HEK293 (cell line): ENCODE data around the gene UBE2C.
A peak's percentile ranks its signal among the peaks of the same experiment; 100 is the strongest.
"Not testable (repeated sequence)": the region's sequence is repeated elsewhere in the genome, so short reads cannot be mapped to it uniquely, and the experiment has no call there.

Experiments
- CTCF ChIA-PET: fragments of 350-600 bp; formaldehyde crosslinking; extraction: SDS; loops from one replicate; lab custom pipeline; 2021; ENCODE audit warnings: antibody characterized with exemption; lab: Yijun Ruan, JAX
- POLR2A ChIA-PET: fragments of 300-600 bp; formaldehyde crosslinking; extraction: SDS; loops from one replicate; lab custom pipeline; 2020; ENCODE audit warnings: antibody characterized with exemption, inconsistent platforms; lab: Yijun Ruan, JAX
- H3K27ac ChIP-seq: fragments of 200-500 bp; sonication (Bioruptor generic); 2 replicates; pipeline ENCODE4 v1.5.1; 2014; ENCODE audit warnings: low read depth, low read length, control low read depth, inconsistent platforms; ENCODE audit errors: extremely low read depth
- H3K36me3 ChIP-seq, 2 experiments: fragments of 200-500 bp in 1 of 2; sonication (Bioruptor generic) in 1 of 2; 1 replicate in 1 of 2; 2 replicates in 1 of 2; pipeline ENCODE4 v1.5.1; 2014 to 2017; ENCODE audit warnings: inconsistent platforms in 2 of 2, low read length in 2 of 2; ENCODE audit not compliant: control insufficient read depth in 2 of 2, insufficient read depth in 1 of 2
- H3K4me1 ChIP-seq: fragments of 200-500 bp; sonication (Bioruptor generic); 2 replicates; pipeline ENCODE4 v1.5.1; 2014; ENCODE audit warnings: mild to moderate bottlenecking, low read length, inconsistent platforms; ENCODE audit not compliant: control insufficient read depth, insufficient read depth
- H3K4me3 ChIP-seq: 2 replicates; pipeline ENCODE4 v1.5.1; 2011; ENCODE audit warnings: low read depth, mild to moderate bottlenecking, control low read depth, low read length, moderate library complexity
- H3K9me3 ChIP-seq: fragments of 200-500 bp; sonication (Bioruptor generic); 2 replicates; pipeline ENCODE4 v1.5.1; 2014; ENCODE audit warnings: low read depth, low read length, inconsistent platforms; ENCODE audit not compliant: control insufficient read depth, insufficient read depth
- GFI1B ChIP-seq: fragments of 450-650 bp; formaldehyde crosslinking; IDR thresholded peaks from 2 replicates; pipeline ENCODE4 v1.5.1; 2016; ENCODE audit warnings: missing biosample characterization, missing genetic modification characterization
- GLI4 ChIP-seq: fragments of 450-650 bp; formaldehyde crosslinking; IDR thresholded peaks from 2 replicates; pipeline ENCODE4 v1.5.1; 2016; ENCODE audit warnings: missing biosample characterization, missing genetic modification characterization
- KLF1 ChIP-seq: fragments of 450-650 bp; formaldehyde crosslinking; IDR thresholded peaks from 2 replicates; pipeline ENCODE4 v1.5.1; 2016; ENCODE audit warnings: missing biosample characterization, missing genetic modification characterization
- PRDM2 ChIP-seq: fragments of 450-650 bp; formaldehyde crosslinking; IDR thresholded peaks from 2 replicates; pipeline ENCODE4 v1.5.1; 2016; ENCODE audit warnings: missing biosample characterization, missing genetic modification characterization, borderline replicate concordance
- SCRT1 ChIP-seq: fragments of 450-650 bp; formaldehyde crosslinking; IDR thresholded peaks from 2 replicates; pipeline ENCODE4 v1.5.1; 2016; ENCODE audit warnings: missing biosample characterization, missing genetic modification characterization, borderline replicate concordance
- SCRT2 ChIP-seq: fragments of 450-650 bp; formaldehyde crosslinking; IDR thresholded peaks from 2 replicates; pipeline ENCODE4 v1.5.1; 2016; ENCODE audit warnings: missing biosample characterization, missing genetic modification characterization
- SETDB1 ChIP-seq: IDR thresholded peaks from one replicate; pipeline ENCODE4 v1.6.1; 2017; ENCODE audit warnings: mild to moderate bottlenecking, low read length, moderate library complexity, mixed read lengths; ENCODE audit not compliant: insufficient read length
- SP3 ChIP-seq: fragments of 450-650 bp; formaldehyde crosslinking; IDR thresholded peaks from 2 replicates; pipeline ENCODE4 v1.5.1; 2016; ENCODE audit warnings: missing biosample characterization, missing genetic modification characterization
- SP7 ChIP-seq: fragments of 450-650 bp; formaldehyde crosslinking; IDR thresholded peaks from 2 replicates; pipeline ENCODE4 v1.5.1; 2016; ENCODE audit warnings: missing biosample characterization, missing genetic modification characterization
- ZBTB21 ChIP-seq: fragments of 450-650 bp; formaldehyde crosslinking; IDR thresholded peaks from 2 replicates; pipeline ENCODE4 v1.5.1; 2017; ENCODE audit warnings: missing biosample characterization, missing genetic modification characterization
- ZNF148 ChIP-seq: fragments of 450-650 bp; formaldehyde crosslinking; IDR thresholded peaks from 2 replicates; pipeline ENCODE4 v1.5.0; 2017; ENCODE audit warnings: missing biosample characterization, missing genetic modification characterization, borderline replicate concordance
- ZNF169 ChIP-seq: fragments of 450-650 bp; formaldehyde crosslinking; IDR thresholded peaks from 2 replicates; pipeline ENCODE4 v1.5.1; 2016; ENCODE audit warnings: missing biosample characterization, missing genetic modification characterization
- ZNF423 ChIP-seq: fragments of 450-650 bp; formaldehyde crosslinking; IDR thresholded peaks from 2 replicates; pipeline ENCODE4 v1.5.1; 2016; ENCODE audit warnings: missing biosample characterization, missing genetic modification characterization
- ZNF530 ChIP-seq: fragments of 450-650 bp; formaldehyde crosslinking; IDR thresholded peaks from 2 replicates; pipeline ENCODE4 v1.5.1; 2016; ENCODE audit warnings: low read depth, missing biosample characterization, missing genetic modification characterization
- ZNF623 ChIP-seq: fragments of 450-650 bp; formaldehyde crosslinking; IDR thresholded peaks from 2 replicates; pipeline ENCODE4 v1.5.1; 2016; ENCODE audit warnings: missing biosample characterization, missing genetic modification characterization
- ZNF654 ChIP-seq: fragments of 450-650 bp; formaldehyde crosslinking; IDR thresholded peaks from 2 replicates; pipeline ENCODE4 v1.5.1; 2016; ENCODE audit warnings: low read depth, missing biosample characterization, missing genetic modification characterization
- TF ChIP-seq, protein P1 (sequence below): fragments of 450-650 bp; formaldehyde crosslinking; IDR thresholded peaks from 2 replicates; pipeline ENCODE4 v1.5.1; 2016; ENCODE audit warnings: missing biosample characterization, missing genetic modification characterization

The UBE2C gene

DNA sequence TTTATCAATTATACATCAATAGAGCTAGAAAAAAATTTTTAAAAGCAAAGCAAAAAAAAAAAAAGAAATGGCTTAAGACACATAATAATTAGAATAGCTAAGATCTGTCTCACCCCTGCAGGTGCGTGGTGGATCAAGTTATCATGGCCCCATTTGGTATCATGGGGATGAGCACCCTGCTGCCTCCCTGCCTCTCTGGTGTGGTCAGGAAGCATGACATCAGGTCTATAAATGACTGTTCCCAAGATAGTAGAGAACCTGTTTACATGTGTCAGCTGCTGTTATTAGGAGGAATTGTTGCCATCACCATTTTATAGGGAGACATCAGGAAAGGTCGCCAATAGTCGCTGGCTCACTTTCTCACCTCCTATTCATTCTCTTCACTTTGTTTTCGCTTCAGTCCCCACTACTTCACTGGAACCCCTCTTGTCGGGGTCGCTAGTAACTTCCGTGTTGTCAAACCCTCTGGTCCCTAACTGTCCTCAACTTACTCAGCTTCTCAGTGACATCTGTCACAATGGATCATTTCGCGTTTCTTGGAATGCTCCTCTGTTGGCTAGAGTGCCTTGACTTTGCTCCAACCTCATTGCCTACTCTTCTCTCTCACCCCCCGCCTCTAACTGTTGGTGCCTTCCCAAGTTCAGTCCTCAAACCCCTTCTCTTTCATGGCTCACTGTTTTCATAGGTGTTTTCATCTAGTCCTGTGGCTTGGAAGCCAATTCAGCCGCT, 15.9 kb upstream of the UBE2C start:
- TF ChIP-seq, protein P1, sequence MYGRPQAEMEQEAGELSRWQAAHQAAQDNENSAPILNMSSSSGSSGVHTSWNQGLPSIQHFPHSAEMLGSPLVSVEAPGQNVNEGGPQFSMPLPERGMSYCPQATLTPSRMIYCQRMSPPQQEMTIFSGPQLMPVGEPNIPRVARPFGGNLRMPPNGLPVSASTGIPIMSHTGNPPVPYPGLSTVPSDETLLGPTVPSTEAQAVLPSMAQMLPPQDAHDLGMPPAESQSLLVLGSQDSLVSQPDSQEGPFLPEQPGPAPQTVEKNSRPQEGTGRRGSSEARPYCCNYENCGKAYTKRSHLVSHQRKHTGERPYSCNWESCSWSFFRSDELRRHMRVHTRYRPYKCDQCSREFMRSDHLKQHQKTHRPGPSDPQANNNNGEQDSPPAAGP (tag by site-specific recombination): no peak
- TF ChIP-seq ZNF623 (no peak), SETDB1 (no peak), ZNF423 (tag by site-specific recombination) (no peak), GLI4 (tag by site-specific recombination) (no peak), ZNF530 (tag by site-specific recombination) (no peak), ZNF148 (tag by site-specific recombination) (no peak), KLF1 (tag by site-specific recombination) (no peak), SP3 (no peak), SP7 (tag by site-specific recombination) (no peak), ZNF654 (tag by site-specific recombination) (no peak), ZBTB21 (tag by site-specific recombination) (no peak), GFI1B (no peak), PRDM2 (tag by site-specific recombination) (no peak), ZNF169 (no peak)
- Histone ChIP-seq H3K4me1 (no peaks in the 10 kb centered on the region), H3K4me3 (no peak overlapping the region), H3K27ac (no peak overlapping the region), H3K36me3 (peaks cover 24 to 47% of the 10 kb centered on the region in 2 experiments), H3K9me3 (no peaks in the 10 kb centered on the region)
- ChIA-PET POLR2A (no interaction called here), CTCF (interaction anchor here (0.9 to 1.3 kb wide), 4 partner anchors 168 to 218 kb away, joined by 3 to 6 read pairs (median 4); no protein-coding TSS in a partner anchor)

DNA sequence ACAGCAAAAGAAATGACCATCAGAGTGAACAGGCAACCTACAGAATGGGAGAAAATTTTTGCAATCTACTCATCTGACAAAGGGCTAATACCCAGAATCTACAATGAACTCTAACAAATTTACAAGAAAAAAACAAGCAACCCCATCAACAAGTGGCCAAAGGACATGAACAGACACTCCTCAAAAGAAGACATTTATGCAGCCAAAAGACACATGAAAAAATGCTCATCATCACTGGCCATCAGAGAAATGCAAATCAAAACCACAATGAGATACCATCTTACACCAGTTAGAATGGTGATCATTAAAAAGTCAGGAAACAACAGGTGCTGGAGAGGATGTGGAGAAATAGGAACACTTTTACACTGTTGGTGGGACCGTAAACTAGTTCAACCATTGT, 14.9 kb upstream of the UBE2C start:
- H3K36me3 ChIP-seq: peaks cover 24 to 58% of the 10 kb centered on the region in 2 experiments
- H3K9me3 ChIP-seq, CTCF ChIA-PET, POLR2A ChIA-PET, H3K4me3 ChIP-seq, H3K27ac ChIP-seq: not testable (repeated sequence)
- TF ChIP-seq SCRT1 (tag by site-specific recombination) (peak; percentile 63; the same call in 1 of the 2 replicates), SCRT2 (tag by site-specific recombination) (peak; percentile 89)
- TF ChIP-seq, all 188 proteins: peak for 2; not testable (repeated sequence) for 186
- H3K4me1 ChIP-seq: not testable (repeated sequence)
